Keratinocyte (primary cell): Measurements from ENCODE around the gene WDR7. TPM values are rescaled to one million over a fixed set of nuclear protein-coding genes. Genes with fewer than 3 reads are reported as not detected.

Experiments used
- DNase-seq: peaks from one replicate; pipeline ENCODE4 v3.0.0-alpha.2; 2011; ENCODE audit warnings: low read depth, missing footprints, low spot score
- FAIRE-seq: peaks from 2 replicates; lab custom pipeline; 2011; peaks lifted over from hg19 to GRCh38; lab: Jason Lieb, UNC
- H2AFZ ChIP-seq: 2 replicates; pipeline ENCODE4 v1.6.0; 2012; ENCODE audit warnings: low read length, control low read depth, inconsistent platforms; ENCODE audit not compliant: control insufficient read depth
- H3K27ac ChIP-seq: 2 replicates; pipeline ENCODE4 v1.5.1; 2011; ENCODE audit warnings: low read length; ENCODE audit not compliant: control insufficient read depth, insufficient read depth
- H3K27me3 ChIP-seq: 3 replicates; pipeline ENCODE4 v1.6.0; 2011; ENCODE audit warnings: low read length; ENCODE audit not compliant: control insufficient read depth, insufficient read depth; ENCODE audit errors: extremely low read depth
- H3K36me3 ChIP-seq, 2 experiments: 2 replicates in 1 of 2; 3 replicates in 1 of 2; pipeline ENCODE4 v1.5.1; 2011; ENCODE audit warnings: low read length in 2 of 2, mild to moderate bottlenecking in 1 of 2; ENCODE audit not compliant: control insufficient read depth in 2 of 2, insufficient read depth in 2 of 2; ENCODE audit errors: extremely low read depth in 1 of 2
- H3K4me1 ChIP-seq: 3 replicates; pipeline ENCODE4 v1.5.1; 2011; ENCODE audit warnings: low read length; ENCODE audit not compliant: control insufficient read depth, insufficient read depth; ENCODE audit errors: extremely low read depth
- H3K4me2 ChIP-seq: 3 replicates; pipeline ENCODE4 v1.6.0; 2011; ENCODE audit warnings: low read depth, low read length; ENCODE audit not compliant: control insufficient read depth, insufficient read depth; ENCODE audit errors: extremely low read depth
- H3K4me3 ChIP-seq, 3 experiments: fragments of 200-600 bp in 1 of 3; sonication (generic) in 1 of 3; 2 replicates in 2 of 3; 3 replicates in 1 of 3; pipeline ENCODE4 v1.5.1; 2011 to 2016; ENCODE audit warnings: low read length in 3 of 3, mild to moderate bottlenecking in 3 of 3, control low read depth in 2 of 3, inconsistent platforms in 1 of 3, low read depth in 1 of 3, mixed read lengths in 1 of 3, mixed run types in 1 of 3, moderate library complexity in 1 of 3; ENCODE audit not compliant: control insufficient read depth in 2 of 3, insufficient read depth in 2 of 3; ENCODE audit errors: extremely low read depth in 1 of 3
- H3K79me2 ChIP-seq: 2 replicates; pipeline ENCODE4 v1.6.0; 2012; ENCODE audit warnings: low read length; ENCODE audit not compliant: control insufficient read depth, insufficient read depth
- H3K9ac ChIP-seq: 3 replicates; pipeline ENCODE4 v1.6.0; 2011; ENCODE audit warnings: low read length; ENCODE audit not compliant: control insufficient read depth, insufficient read depth; ENCODE audit errors: extremely low read depth
- H3K9me1 ChIP-seq: 3 replicates; pipeline ENCODE4 v1.6.0; 2011; ENCODE audit warnings: low read length; ENCODE audit not compliant: control insufficient read depth, insufficient read depth; ENCODE audit errors: extremely low read depth
- H3K9me3 ChIP-seq: 2 replicates; pipeline ENCODE4 v1.5.1; 2012; ENCODE audit warnings: low read depth, low read length; ENCODE audit not compliant: control insufficient read depth
- H4K20me1 ChIP-seq: 3 replicates; pipeline ENCODE4 v1.6.0; 2011; ENCODE audit warnings: low read length; ENCODE audit not compliant: control insufficient read depth, insufficient read depth; ENCODE audit errors: extremely low read depth
- EZH2 ChIP-seq: IDR thresholded peaks from one replicate; pipeline ENCODE4 v1.6.1; 2012; ENCODE audit warnings: inconsistent platforms, mild to moderate bottlenecking, low read length, moderate library complexity
- dilution Hi-C: fragments of 300-500 bp; cut with MboI; formaldehyde crosslinking; loops from one replicate; pipeline ENCODE4 v1.7.0; 2020; ENCODE audit warnings: low sequenced_read_pairs; ENCODE audit not compliant: extremely low pct_ligation_motif_present
- polyA plus RNA-seq, 5 experiments: library from polyadenylated mRNA; depleted of rRNA in 3 of 5; stranded (reverse) in 3 of 5; stranded (forward) in 1 of 5; unstranded in 1 of 5; fragments of >200 nt; gene quantifications; 1 replicate in 1 of 5; 2 replicates in 3 of 5; 3 replicates in 1 of 5; pipeline versions ENCODE4 v1.2.1 to v1.2.3, GENCODE V29; 2011 to 2012; ENCODE audit warnings: missing spikeins in 2 of 5, low read depth in 1 of 5, low replicate concordance in 1 of 5
- TF ChIP-seq, protein P1 (sequence below), 3 experiments: IDR thresholded peaks in 1 of 3; conservative IDR thresholded peaks in 1 of 3; optimal IDR thresholded peaks in 1 of 3; 2 replicates in 2 of 3; 3 replicates in 1 of 3; pipeline versions ENCODE3 to v1.5.1; 2011; ENCODE audit warnings: low read length in 3 of 3, mild to moderate bottlenecking in 3 of 3, moderate library complexity in 2 of 3, control low read depth in 1 of 3, inconsistent platforms in 1 of 3; ENCODE audit not compliant: insufficient read depth in 2 of 3; ENCODE audit errors: extremely low read depth in 1 of 3

Gene WDR7
- polyA plus RNA-seq, 1 donor (not counting 4 experiments of a cell fraction or from before 2014, with no cell fraction given) = 6.9 TPM

DNA sequence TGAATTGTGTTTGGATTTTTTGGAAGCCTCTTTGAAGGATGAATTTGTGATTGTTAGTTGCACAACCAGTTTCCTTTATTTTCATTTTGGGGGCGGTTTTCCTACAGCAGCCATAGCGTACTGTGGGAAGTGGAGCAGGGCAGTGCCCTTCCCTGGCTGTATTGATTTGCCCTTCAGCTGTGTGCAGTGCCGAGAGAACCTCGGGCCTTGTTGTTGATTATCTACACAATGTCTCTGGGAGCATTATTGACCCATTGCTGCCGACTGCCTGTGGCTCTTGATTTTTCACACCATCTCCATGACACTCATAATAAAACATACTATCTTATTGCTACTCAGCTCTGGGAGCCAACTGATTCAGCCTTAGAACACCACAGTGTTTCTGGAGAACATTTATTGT, 333.6 kb downstream of the WDR7 start:
- H4K20me1 ChIP-seq = no peaks in the 10 kb centered on the region
- H3K9me1 ChIP-seq = no peaks in the 10 kb centered on the region
- FAIRE-seq = no peak
- no peak for TF ChIP-seq EZH2
- TF ChIP-seq, protein P1, sequence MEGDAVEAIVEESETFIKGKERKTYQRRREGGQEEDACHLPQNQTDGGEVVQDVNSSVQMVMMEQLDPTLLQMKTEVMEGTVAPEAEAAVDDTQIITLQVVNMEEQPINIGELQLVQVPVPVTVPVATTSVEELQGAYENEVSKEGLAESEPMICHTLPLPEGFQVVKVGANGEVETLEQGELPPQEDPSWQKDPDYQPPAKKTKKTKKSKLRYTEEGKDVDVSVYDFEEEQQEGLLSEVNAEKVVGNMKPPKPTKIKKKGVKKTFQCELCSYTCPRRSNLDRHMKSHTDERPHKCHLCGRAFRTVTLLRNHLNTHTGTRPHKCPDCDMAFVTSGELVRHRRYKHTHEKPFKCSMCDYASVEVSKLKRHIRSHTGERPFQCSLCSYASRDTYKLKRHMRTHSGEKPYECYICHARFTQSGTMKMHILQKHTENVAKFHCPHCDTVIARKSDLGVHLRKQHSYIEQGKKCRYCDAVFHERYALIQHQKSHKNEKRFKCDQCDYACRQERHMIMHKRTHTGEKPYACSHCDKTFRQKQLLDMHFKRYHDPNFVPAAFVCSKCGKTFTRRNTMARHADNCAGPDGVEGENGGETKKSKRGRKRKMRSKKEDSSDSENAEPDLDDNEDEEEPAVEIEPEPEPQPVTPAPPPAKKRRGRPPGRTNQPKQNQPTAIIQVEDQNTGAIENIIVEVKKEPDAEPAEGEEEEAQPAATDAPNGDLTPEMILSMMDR (optimal IDR thresholded peaks at IDR 0.05 in 1 of 3, IDR thresholded peaks at IDR 0.05 in 1 of 3, conservative IDR thresholded peaks at IDR 0.05 in 1 of 3; ENCODE audit: extremely low read depth in 1 of 3, insufficient read depth in 2 of 3, low read length in 3 of 3) = no peak
- H3K4me1 ChIP-seq = no peaks in the 10 kb centered on the region
- DNase-seq = no peak
- H3K27ac ChIP-seq = no peak overlapping the region
- H3K9ac ChIP-seq = no peak overlapping the region
- dilution Hi-C loops = no loop called here
- no peaks in the 10 kb centered on the region for H3K36me3 ChIP-seq
- no peaks in the 10 kb centered on the region for H3K27me3 ChIP-seq
- no peak overlapping the region for H2AFZ ChIP-seq
- no peaks in the 10 kb centered on the region for H3K9me3 ChIP-seq
- no peaks in the 10 kb centered on the region for H3K79me2 ChIP-seq
- no peak overlapping the region for H3K4me3 ChIP-seq
- H3K4me2 ChIP-seq = no peak overlapping the region

- H3K36me3 ChIP-seq = no peaks in the 10 kb centered on the region
- dilution Hi-C loops = no loop called here
These were observed 335.7 kb downstream of the WDR7 start for GRCh38 chr18:56986829-56987228.

More at GRCh38 chr18:56986829-56987228, 335.7 kb downstream of the WDR7 start:
- H4K20me1 ChIP-seq = no peaks in the 10 kb centered on the region
- DNase-seq (no peak), FAIRE-seq (no peak)
- no peak overlapping the region for H3K27ac ChIP-seq
- H3K9ac ChIP-seq = no peak overlapping the region
- H2AFZ ChIP-seq = no peak overlapping the region
- TF ChIP-seq, protein P1 (optimal IDR thresholded peaks at IDR 0.05 in 1 of 3, IDR thresholded peaks at IDR 0.05 in 1 of 3, conservative IDR thresholded peaks at IDR 0.05 in 1 of 3; ENCODE audit: extremely low read depth in 1 of 3, insufficient read depth in 2 of 3, low read length in 3 of 3) = no peak
- TF ChIP-seq EZH2 = no peak
- H3K4me3 ChIP-seq = no peak overlapping the region
- H3K9me3 ChIP-seq = no peaks in the 10 kb centered on the region
- no peaks in the 10 kb centered on the region for H3K9me1 ChIP-seq
- no peaks in the 10 kb centered on the region for H3K27me3 ChIP-seq
- no peak overlapping the region for H3K4me2 ChIP-seq
- no peaks in the 10 kb centered on the region for H3K79me2 ChIP-seq
- H3K4me1 ChIP-seq = no peaks in the 10 kb centered on the region
